ENCODE measurements around the gene CMC1. TPM values are rescaled to one million over a fixed set of nuclear protein-coding genes. Genes with fewer than 3 reads are reported as not detected.

The CMC1 gene
- total and polyA plus RNA-seq, 12 donors: 16.9 to 68.6 (median 27.4) TPM

DNA sequence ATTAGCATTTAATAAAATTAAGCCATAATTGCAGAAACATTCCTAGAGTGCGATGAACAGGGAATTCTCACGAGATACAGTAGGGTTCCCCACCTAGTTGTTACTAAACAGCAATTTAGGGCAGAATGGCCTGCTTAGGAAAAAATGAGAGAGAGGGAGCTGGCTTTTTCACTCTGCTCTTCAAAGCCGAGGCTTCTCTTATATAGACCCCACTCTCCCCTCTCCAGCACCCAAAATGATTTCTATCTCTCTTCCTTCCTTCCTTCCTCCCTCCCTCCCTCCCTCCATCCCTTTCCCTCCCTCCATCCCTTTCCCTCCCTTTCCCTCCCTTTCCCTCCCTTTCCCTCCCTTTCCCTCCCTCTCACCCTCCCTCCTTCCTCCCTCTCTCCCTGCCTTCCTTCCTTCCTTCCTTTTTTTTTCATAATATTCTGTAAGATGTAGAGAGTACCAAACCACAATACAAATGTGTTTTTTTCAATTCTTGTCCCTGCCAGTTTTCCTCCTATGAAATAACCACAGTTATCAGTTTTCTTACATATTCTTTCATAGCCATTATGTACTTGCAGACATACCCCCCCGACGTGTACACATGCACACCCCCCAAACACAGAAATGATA lies 59.0 kb downstream of the CMC1 start:
- intact Hi-C loops (cut with DNase I): no loop called here
- 87 to 89% methylated on average over 5 of the region's 5 CpGs for WGBS, 2 donors
- ATAC-seq: no peak
- Histone ChIP-seq H3K9me3 (no peaks in the 10 kb centered on the region), H3K27ac (no peak overlapping the region), H3K27me3 (no peaks in the 10 kb centered on the region), H3K4me3 (no peak overlapping the region), H3K36me3 (peaks cover 0 to 11% (median 0%) of the 10 kb centered on the region in 9 donors), H3K4me1 (peaks cover 0 to 16% (median 0%) of the 10 kb centered on the region in 9 donors)
- no peak for TF ChIP-seq CTCF (IDR thresholded peaks at IDR 0.05)
- no peak for DNase-seq

- no peaks in the 10 kb centered on the region for H3K9me3 ChIP-seq
- intact Hi-C loops (cut with DNase I): no loop called here
- H3K4me3 ChIP-seq: no peak overlapping the region
- H3K36me3 ChIP-seq: peaks cover 0 to 11% (median 0%) of the 10 kb centered on the region in 9 donors
- WGBS, 2 donors: 89 to 92% methylated on average over 4 of the region's 4 CpGs
- no peak for ATAC-seq
- no peaks in the 10 kb centered on the region for H3K27me3 ChIP-seq
- H3K4me1 ChIP-seq: peaks cover 0 to 4% (median 0%) of the 10 kb centered on the region in 9 donors
- DNase-seq: no peak
- no peak for TF ChIP-seq CTCF (IDR thresholded peaks at IDR 0.05)
- no peak overlapping the region for H3K27ac ChIP-seq
Measured at GRCh38 chr3:28301688-28302087, 60.3 kb downstream of the CMC1 start.

DNA sequence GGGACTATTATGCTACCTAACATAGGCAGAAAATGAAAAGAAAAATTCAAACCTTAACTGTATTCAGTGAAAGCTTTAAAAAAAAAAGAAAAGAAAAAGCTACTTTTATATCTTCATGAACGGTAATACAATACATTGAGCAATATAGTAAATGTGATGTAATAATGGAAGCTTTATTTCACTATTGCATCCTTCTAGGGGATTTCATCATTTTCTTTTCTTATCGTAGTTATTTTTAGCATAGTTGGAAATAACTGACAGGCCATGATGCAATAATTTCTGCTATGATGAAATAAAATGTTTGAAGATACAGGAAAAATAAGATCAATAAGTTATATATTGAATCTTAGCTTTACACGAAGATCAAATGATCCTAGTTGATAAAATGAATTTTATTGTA lies 66.8 kb downstream of the CMC1 start:
- no peaks in the 10 kb centered on the region for H3K27me3 ChIP-seq
- DNase-seq (no peak), ATAC-seq (no peak)
- H3K27ac ChIP-seq: no peak overlapping the region
- TF ChIP-seq CTCF (IDR thresholded peaks at IDR 0.05): no peak
- H3K4me3 ChIP-seq: no peak overlapping the region
- 86 to 87% methylated on average over 3 of the region's 3 CpGs for WGBS, 2 donors
- no peaks in the 10 kb centered on the region for H3K4me1 ChIP-seq
- H3K36me3 ChIP-seq: no peaks in the 10 kb centered on the region
- intact Hi-C loops (cut with DNase I): no loop called here
- no peaks in the 10 kb centered on the region for H3K9me3 ChIP-seq

GRCh38 chr3:28315711-28316110 lies 74.3 kb downstream of the CMC1 start:
- no peak for TF ChIP-seq CTCF (IDR thresholded peaks at IDR 0.05)
- 87 to 89% methylated on average over 1 of the region's 1 CpG for WGBS, 2 donors
- no peak overlapping the region for H3K27ac ChIP-seq
- ATAC-seq (no peak), DNase-seq (no peak)
- intact Hi-C loops (cut with DNase I): no loop called here
- H3K27me3 ChIP-seq: no peaks in the 10 kb centered on the region
- no peaks in the 10 kb centered on the region for H3K4me1 ChIP-seq
- no peaks in the 10 kb centered on the region for H3K9me3 ChIP-seq
- no peak overlapping the region for H3K4me3 ChIP-seq
- H3K36me3 ChIP-seq: peaks cover 0 to 34% (median 6%) of the 10 kb centered on the region in 9 donors
